Smooth muscle cell (in vitro differentiated cells): ENCODE data around the gene TRIM47. TPM values are rescaled to one million over a fixed set of nuclear protein-coding genes. Genes with fewer than 3 reads are reported as not detected.

ENCODE experiments used
- DNase-seq: peaks from one replicate; lab custom pipeline; 2025; ENCODE audit not compliant: unreplicated experiment; lab: John Stamatoyannopoulos, UW
- H2AFZ ChIP-seq: fragments of 200-600 bp; sonication (generic); 2 replicates; pipeline ENCODE4 v1.6.0; 2016; ENCODE audit warnings: antibody characterized with exemption, low read depth, mild to moderate bottlenecking
- H3F3A ChIP-seq: fragments of 200-600 bp; sonication (generic); 2 replicates; pipeline ENCODE4 v1.6.0; 2017; ENCODE audit warnings: antibody characterized with exemption, low read depth
- H3K27ac ChIP-seq: fragments of 200-600 bp; sonication (generic); 2 replicates; pipeline ENCODE4 v1.5.1; 2016; ENCODE audit warnings: low read depth, mild to moderate bottlenecking
- H3K27me3 ChIP-seq: fragments of 200-600 bp; sonication (generic); 2 replicates; pipeline ENCODE4 v1.6.1; 2016; ENCODE audit warnings: low read depth, mild to moderate bottlenecking
- H3K36me3 ChIP-seq: fragments of 200-600 bp; sonication (generic); 2 replicates; pipeline ENCODE4 v1.5.1; 2016; ENCODE audit warnings: low read depth
- H3K4me1 ChIP-seq: fragments of 200-600 bp; sonication (generic); 2 replicates; pipeline ENCODE4 v1.5.1; 2016; ENCODE audit warnings: low read depth
- H3K4me2 ChIP-seq: fragments of 200-600 bp; sonication (generic); 2 replicates; pipeline ENCODE4 v1.6.0; 2016; ENCODE audit warnings: mild to moderate bottlenecking
- H3K4me3 ChIP-seq: fragments of 200-600 bp; sonication (generic); 2 replicates; pipeline ENCODE4 v1.5.1; 2016; ENCODE audit warnings: mild to moderate bottlenecking
- H3K79me2 ChIP-seq: fragments of 200-600 bp; sonication (generic); 2 replicates; pipeline ENCODE4 v1.6.0; 2016; ENCODE audit warnings: low read depth, mild to moderate bottlenecking
- H3K9ac ChIP-seq: fragments of 200-600 bp; sonication (generic); 2 replicates; pipeline ENCODE4 v1.6.0; 2016; ENCODE audit warnings: low read depth
- H3K9me3 ChIP-seq: fragments of 200-600 bp; sonication (generic); replicated peaks from 2 replicates; pipeline ENCODE4 v1.5.1; 2016; ENCODE audit warnings: low read depth
- H4K20me1 ChIP-seq: fragments of 200-600 bp; sonication (generic); 2 replicates; pipeline ENCODE4 v1.6.0; 2016; ENCODE audit warnings: low read depth
- WGBS: methylation state at CpG from one replicate; pipeline ENCODE4 v1.1.7; 2016; ENCODE audit warnings: low lambda C conversion rate; 5-methylcytosine and 5-hydroxymethylcytosine counted together
- polyA plus RNA-seq: library from polyadenylated mRNA; unstranded; fragments of >200 nt; fragmentation: Nextera tagmentation; extraction: Ambion mirVana; gene quantifications from 2 replicates; pipeline ENCODE4 v1.2.1, GENCODE V29; 2016
- total RNA-seq: library from RNA; depleted of rRNA; stranded (reverse); fragments of >200 nt; gene quantifications from 2 replicates; pipeline ENCODE4 v1.2.3, GENCODE V29; 2014
- TF ChIP-seq, protein P1 (sequence below): fragments of 200-600 bp; sonication (generic); IDR thresholded peaks from 2 replicates; pipeline ENCODE4 v1.5.1; 2017; ENCODE audit warnings: borderline replicate concordance, mild to moderate bottlenecking, antibody characterized with exemption; ENCODE audit not compliant: insufficient read depth, poor library complexity, severe bottlenecking

TRIM47 gene
- total and polyA plus RNA-seq, 2 experiments from 2014 or later = 8.7 to 16.1 TPM

- Histone ChIP-seq H3K4me1 (peaks cover 4% of the 10 kb centered on the region), H2AFZ (no peak overlapping the region), H3K79me2 (no peaks in the 10 kb centered on the region), H3K9ac (no peak overlapping the region), H3K27ac (no peak overlapping the region), H4K20me1 (no peaks in the 10 kb centered on the region), H3F3A (no peaks in the 10 kb centered on the region), H3K9me3 (no peaks in the 10 kb centered on the region), H3K4me2 (no peak overlapping the region), H3K4me3 (no peak overlapping the region), H3K36me3 (no peaks in the 10 kb centered on the region), H3K27me3 (no peaks in the 10 kb centered on the region)
- 95% methylated on average over 33 of the region's 34 CpGs for WGBS
- no peak for DNase-seq
- TF ChIP-seq, protein P1, sequence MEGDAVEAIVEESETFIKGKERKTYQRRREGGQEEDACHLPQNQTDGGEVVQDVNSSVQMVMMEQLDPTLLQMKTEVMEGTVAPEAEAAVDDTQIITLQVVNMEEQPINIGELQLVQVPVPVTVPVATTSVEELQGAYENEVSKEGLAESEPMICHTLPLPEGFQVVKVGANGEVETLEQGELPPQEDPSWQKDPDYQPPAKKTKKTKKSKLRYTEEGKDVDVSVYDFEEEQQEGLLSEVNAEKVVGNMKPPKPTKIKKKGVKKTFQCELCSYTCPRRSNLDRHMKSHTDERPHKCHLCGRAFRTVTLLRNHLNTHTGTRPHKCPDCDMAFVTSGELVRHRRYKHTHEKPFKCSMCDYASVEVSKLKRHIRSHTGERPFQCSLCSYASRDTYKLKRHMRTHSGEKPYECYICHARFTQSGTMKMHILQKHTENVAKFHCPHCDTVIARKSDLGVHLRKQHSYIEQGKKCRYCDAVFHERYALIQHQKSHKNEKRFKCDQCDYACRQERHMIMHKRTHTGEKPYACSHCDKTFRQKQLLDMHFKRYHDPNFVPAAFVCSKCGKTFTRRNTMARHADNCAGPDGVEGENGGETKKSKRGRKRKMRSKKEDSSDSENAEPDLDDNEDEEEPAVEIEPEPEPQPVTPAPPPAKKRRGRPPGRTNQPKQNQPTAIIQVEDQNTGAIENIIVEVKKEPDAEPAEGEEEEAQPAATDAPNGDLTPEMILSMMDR = no peak
Observed at GRCh38 chr17:75846692-75847613, 31.4 kb downstream of the TRIM47 start.

DNA sequence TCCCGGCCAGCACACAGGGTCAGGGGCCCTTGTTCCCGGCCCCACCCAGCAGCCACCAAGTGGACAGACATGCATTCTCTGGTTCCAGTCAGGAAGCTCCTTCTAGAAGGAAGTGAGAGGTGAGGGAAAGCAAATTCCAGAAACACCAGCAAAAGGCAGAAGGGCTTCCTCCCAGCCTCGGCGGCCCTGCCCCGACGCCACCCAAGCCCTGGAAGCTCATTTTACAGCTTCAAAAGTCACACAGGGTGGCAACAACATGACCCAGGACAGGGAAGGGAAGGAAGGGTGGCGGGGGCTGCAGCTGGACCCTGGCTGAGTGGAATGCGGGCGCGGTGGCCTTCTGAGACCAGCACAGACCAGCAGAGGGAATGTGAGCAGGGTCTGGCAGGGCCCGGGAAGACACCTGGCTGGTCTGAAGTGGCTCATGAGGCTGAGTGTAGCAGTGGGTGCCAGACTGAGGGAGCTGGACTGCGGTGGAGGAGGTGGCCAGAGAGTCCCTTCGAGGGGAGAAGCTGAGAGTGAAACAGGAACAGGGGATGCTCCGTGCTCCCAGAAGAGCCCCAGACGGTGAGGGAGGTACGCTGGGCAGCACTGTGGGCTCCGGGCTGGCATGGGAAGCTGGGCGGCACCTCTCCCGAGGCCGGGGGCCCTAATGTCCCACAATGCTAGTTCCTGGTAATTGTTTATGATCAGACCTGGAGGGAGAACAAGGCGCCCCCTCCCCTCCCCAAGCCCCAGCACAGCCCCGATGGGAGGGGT, 32.3 kb downstream of the TRIM47 start:
- Histone ChIP-seq H3K27ac (peak overlapping the region; percentile 88), H3K9ac (no peak overlapping the region), H3K4me1 (peaks cover 4% of the 10 kb centered on the region), H4K20me1 (no peaks in the 10 kb centered on the region), H3K79me2 (no peaks in the 10 kb centered on the region), H3F3A (no peaks in the 10 kb centered on the region), H3K9me3 (no peaks in the 10 kb centered on the region), H3K36me3 (no peaks in the 10 kb centered on the region), H3K4me3 (no peak overlapping the region), H3K4me2 (no peak overlapping the region), H2AFZ (no peak overlapping the region), H3K27me3 (no peaks in the 10 kb centered on the region)
- TF ChIP-seq, protein P1 = no peak
- DNase-seq = no peak
- 84% methylated on average over 22 of the region's 22 CpGs for WGBS

DNA sequence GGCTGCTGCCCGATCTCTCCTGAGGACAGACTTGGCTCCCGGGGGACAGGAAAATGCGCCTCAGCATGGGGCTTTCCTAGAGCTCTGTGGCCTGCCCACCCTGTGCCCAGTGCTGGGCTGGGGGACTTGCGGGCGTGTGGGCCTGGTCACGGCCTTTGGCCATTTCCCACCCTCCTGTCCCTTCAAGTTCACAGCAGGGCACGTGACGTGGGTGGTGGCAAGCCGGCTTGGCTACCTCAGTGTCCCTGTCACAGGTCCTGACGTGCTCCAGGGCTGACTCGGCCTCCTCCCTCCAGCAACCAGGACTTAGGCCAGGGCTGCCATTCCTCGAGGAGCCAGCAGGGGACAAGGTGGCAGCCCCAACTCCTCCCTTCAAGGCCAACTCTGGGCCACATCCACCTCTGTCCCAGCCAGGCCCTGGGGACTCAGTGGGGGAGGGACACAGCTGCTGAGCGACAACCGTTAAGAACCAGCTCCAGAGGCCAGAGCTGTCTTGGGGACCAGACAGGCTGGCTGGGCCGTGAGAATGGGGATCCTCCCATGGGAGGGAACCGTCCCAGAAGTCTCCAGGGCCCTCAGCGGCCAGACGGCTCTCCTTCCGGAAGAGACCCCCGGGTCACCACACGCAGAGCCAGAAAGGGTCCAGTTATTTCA, 33.2 kb downstream of the TRIM47 start:
- Histone ChIP-seq H3K9ac (peak overlapping the region; percentile 70), H4K20me1 (no peaks in the 10 kb centered on the region), H3K4me1 (peaks cover 4% of the 10 kb centered on the region), H3K9me3 (no peaks in the 10 kb centered on the region), H3K4me2 (peak overlapping the region; percentile 37), H3K36me3 (no peaks in the 10 kb centered on the region), H3K4me3 (no peak overlapping the region), H2AFZ (no peak overlapping the region), H3K27ac (peak overlapping the region; percentile 88), H3K79me2 (no peaks in the 10 kb centered on the region), H3F3A (no peaks in the 10 kb centered on the region), H3K27me3 (no peaks in the 10 kb centered on the region)
- WGBS = 56% methylated on average over 21 of the region's 21 CpGs
- DNase-seq = peak; percentile 24
- TF ChIP-seq, protein P1 = peak; percentile 59
